ENCODE measurements around the gene IRF4.
"Not testable (repeated sequence)": the region's sequence is repeated elsewhere in the genome, so short reads cannot be mapped to it uniquely, and the experiment has no call there.

IRF4 gene

DNA sequence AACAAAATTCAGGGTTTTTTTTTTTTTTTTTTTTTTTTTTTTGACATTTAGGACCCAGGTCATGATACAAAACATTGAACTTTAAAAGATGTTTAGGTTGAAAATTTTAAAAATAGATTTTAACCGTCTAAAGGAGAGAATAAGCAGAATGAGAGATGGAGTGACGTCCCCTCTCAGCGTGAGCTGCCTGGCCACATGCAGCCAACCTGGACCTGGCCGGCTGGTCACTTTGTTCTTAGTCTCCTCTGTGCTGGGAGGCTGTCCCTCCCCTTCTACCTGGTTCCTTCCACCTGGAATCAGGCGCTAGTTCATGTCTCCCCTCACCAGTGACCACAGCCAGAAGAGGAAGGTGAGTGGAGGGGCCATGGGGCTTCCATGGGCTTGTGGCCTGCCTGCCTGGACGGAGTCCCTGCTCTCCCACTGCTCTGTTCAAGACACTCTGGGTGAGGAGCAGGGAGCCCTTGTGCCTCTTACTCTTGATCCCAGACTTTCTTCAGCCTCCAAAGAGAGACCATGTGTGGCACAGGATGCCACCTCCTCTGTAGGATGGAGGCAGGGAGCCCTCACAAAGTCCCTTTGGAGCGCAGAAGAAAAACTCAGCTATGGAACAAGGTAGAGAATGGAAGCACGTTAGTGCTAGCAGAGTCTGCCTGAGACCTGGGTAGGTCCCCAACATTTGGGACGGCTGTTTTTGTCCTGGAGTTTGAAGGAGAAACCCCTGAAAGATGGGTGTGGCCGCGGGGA is 31.7 kb downstream of the IRF4 start:
- DNase-seq, result no peak

DNA sequence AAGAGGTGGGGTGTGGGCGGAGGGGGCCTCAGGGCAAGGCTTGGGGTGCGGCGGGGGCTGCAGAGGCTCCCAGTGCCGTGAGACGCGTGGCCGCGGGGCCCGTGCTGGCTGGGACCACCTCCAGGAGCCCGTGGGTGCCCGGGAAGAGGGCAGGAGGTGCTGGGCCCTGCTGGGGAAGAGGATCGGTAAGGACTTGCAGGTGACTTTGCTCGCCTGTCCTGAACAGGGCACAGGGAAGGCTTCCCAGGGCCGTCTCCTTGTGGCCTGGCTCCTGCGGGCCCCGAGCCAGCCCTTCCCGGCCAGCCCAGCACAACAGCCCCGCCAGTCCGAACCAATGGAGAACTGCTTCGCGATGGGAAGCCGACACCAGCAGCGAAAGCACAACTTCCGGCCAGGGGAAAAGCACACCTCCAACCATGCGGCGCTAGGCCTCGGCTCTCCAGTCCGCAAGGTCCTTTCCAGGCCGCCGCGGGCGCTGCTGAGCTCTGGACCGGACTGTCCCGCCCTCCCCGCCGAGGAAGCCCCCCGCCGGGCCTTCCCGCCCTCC is 32.3 kb downstream of the IRF4 start:
- DNase-seq, result no peak

- DNase-seq, result no peak
These were observed 33.3 kb downstream of the IRF4 start for GRCh38 chr6:424741-425417.

- not testable (repeated sequence) for DNase-seq
These were observed 33.9 kb downstream of the IRF4 start for GRCh38 chr6:425418-425788.

DNA sequence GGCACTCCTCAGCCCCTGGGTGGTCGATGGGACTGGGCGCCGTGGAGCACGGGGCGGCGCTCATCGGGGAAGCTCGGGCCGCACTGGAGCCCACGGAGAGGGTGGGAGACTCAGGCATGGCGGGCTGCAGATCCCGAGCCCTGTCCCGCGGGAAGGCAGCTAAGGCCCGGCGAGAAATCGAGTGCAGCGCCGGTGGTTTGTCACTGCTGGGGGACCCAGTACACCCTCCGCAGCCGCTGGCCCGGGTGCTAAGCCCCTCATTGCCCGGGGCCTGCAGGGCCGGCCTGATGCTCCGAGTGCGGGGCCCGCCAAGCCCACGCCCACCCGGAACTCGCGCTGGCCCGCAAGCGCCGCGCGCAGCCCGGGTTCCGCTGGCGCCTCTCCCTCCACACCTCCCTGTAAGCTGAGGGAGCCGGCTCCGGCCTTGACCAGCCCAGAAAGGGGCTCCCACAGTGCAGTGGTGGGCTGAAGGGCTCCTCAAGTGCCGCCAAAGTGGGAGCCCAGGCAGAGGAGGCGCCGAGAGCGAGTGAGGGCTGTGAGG is 34.7 kb downstream of the IRF4 start:
- DNase-seq, result not testable (repeated sequence)

DNA sequence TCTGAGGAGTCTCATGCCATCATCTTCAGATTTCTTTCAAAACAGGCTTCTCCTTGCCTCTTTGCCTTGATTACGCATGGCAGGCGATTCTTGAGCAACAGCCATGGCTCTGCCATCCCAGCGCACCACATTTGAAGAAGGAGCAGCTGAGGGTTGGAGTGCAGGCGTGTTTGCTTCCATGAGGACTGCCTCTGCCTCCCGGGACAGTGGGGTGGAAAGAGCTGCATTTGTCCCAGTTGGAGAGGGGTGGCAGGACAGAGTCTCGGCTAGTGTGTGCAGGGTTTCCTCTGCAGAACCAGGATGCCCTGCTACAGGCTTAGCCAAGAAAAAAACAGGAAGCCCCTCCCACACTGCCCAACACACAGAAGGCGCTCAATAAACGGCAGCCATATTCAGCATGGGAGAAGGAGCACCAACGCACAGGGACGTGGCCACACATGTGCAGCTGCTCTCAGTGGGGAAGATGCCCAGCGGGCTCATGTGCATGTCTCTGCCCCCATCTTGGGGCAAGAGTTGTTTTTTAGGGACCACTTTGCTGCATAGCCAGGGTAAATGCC is 36.6 kb downstream of the IRF4 start:
- no peak for DNase-seq

DNA sequence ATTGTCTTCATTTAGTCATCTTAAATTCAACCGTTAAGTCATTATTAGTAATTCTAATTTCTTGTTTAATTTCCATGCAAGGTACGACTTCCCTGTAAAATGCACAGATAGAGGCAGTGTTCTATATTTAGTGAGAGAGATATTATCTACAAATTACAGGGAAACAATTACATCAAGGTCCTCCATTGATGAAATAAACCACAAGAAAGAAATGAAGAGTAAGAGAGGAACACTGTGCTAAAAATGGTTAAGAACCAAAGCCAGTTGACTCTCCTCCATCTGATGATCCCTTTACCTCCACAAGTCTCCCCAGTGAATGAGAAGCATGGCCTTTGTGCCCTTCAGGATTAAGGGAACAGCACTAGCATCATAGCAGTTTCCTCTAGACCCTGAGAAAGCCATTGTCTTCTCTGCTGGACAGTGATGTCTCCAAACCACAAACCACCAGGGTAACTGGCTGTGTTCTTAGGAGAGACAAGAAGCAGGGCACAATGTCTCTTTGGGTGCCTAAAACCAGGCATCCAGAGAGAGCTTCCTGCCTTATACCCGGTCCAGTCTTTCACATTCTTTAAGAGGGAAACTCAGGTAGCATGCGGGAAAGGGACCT is 38.1 kb downstream of the IRF4 start:
- no peak for DNase-seq

GRCh38 chr6:431504-431903 is 40.0 kb downstream of the IRF4 start:
- no peak for DNase-seq

GRCh38 chr6:431986-432385 is 40.4 kb downstream of the IRF4 start:
- peak; percentile 39 for DNase-seq

- DNase-seq, result no peak
These were observed 42.6 kb downstream of the IRF4 start for GRCh38 chr6:434051-434705.

DNA sequence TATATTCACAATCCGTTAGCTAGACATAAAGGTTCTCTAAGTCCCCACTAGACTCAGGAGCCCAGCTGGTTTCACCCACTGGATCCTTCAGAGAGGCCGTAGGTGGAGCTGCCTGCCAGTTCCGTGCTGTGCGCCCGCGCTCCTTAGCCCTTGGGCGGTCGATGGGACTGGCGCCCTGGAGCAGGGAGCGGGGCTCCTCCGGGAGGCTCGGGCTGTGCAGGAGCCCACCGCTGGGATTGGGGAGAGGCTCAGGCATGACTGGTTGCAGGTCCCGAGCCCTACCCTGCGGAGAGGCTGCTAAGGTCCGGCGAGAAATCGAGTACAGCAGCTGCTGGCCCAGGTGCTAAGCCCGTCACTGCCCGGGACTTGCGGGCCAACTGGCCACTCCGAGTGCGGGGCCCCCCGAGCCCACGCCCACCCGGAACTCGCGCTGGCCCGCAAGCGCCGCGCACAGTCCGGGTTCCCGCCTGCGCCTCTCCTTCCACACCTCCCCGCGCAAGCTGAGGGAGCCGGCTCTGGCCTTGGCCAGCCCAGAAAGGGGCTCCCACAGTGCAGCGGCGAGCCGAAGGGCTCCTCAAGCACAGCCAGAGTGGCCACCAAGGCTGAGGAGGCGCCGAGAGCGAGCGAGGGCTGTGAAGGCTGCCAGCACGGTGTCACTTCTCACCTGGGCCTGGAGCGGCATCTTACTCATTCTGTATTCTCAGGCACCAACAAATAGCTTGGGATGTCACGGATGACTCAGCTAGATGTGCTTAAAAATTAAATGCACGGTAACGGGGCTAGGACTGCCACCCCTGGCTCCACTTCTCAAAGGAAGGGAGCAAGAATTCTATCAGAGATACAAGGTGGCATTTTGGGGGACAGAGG is 44.1 kb downstream of the IRF4 start:
- DNase-seq, result no peak

DNA sequence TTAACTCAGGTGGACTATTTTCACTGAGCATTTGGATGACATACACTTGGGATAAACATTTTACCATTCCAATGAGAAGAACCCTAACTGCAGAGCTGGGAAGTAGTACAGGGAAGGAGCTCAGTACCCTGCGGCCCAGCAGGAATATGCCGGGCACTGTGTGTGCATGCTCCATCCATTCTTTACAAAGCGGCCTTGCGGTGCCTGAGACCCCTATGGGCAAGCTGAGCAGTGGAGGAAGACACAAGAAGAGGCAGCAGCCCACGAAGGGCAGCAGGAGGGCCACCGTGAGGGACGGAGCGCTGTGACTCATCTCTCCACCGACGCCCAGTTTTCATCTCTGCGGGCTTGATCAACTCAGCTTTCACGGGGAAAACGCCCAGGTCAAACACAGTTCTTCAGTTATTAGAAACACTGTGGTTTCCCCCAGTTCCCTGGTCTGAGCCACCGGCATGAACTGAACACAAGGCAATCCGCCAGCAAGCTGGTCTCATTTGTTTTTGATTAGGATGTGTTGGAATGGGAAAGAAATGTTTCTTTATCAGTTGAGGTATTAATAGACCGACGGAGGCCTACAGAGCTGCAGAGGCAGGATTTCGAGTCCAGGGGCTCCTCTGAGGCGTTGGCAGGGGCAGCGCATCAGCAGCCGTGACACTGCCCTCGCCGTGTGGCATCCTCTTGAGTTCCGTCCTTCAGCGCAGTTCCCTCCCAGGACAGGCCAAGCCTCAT is 44.9 kb downstream of the IRF4 start:
- DNase-seq, result no peak

DNA sequence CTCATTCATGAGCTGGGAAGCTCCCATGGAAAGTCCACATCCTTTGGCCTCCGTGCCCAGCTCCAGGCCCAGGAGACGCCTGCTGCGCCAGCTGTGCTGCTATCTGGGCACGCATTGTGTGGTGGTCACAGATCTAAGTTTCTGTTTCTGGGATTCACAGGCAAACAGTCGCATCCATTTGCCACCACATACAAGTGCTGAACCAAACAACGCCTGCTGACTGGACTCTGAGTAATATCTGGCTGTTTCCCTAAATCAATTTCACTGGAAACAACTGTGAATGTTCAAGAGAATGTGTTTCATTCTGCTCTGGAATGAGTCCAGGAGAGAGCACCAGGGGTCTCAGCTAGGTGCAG is 45.5 kb downstream of the IRF4 start:
- no peak for DNase-seq

- no peak for DNase-seq
These were observed 47.1 kb downstream of the IRF4 start for GRCh38 chr6:438634-439170.

- DNase-seq, result no peak
These were observed 48.2 kb downstream of the IRF4 start for GRCh38 chr6:439641-440167.

DNA sequence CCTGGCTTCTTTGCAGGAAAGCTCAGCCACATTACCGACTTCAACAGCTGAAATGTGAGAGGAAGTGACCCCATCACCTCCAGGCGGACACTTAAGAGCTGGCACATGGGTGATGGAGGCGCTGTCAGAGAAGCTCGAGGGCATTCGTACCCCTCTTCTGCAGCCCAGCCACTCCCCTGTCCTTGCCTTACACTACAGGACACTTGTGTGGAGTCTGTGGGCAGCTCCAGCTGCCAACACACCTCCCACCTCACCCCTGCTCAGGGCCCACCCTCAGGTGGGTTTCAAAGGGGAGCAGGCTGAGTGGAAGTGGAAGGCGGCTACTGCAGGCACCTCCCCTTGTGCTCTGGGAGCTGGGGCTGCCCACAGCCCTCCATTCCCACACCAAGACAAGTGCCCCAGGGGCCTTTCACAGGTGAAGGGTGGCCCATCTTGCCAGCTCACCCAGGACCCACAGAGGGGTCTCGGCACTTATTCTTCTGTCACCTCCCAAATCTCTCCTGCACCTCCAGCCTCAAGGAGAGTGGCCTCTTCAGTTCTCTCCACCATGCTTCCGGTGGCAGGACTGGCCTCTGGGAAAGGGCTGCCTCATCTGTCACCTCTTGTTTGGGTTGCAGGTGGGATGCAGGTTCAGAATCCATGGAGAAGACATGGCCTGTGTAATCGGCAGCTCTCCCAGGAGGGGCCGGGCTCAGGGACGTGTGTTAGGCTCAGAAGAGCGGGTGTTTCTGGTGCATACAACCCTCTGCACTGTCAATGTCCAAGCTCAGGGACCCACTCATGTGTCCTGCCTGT is 49.8 kb downstream of the IRF4 start:
- DNase-seq, result no peak

GRCh38 chr6:443621-444159 is 52.1 kb downstream of the IRF4 start:
- DNase-seq, result no peak

DNA sequence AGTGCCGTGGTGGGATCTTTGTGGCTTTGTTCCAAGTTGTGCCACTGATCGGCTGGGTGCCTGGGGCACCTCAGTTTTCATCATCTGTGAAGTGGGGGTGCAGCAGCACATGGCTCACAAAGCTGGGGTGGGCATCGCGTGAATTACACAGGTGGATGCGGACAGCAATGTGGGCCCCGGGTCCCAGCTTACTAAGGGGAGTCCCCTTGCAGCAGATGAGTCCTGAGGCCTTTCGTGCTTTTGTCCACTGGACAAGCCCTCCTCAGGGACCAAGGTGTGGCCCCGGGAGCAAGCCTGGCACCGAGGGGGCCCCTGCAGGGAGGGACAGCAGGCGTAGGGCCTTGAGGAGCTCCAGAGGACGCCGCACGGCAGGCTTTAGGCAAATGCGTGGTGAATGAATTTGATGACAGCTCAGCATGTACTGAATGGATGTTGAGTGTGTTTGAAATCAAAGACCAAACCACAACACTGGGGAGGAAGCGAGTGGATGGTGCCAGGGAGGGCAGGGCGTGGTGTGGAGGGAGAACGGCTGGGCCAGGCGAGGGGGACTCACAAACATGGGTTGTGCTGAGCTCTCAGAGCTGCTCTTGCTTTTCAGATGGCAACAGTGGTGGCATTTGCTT is 53.2 kb downstream of the IRF4 start:
- DNase-seq, result peak; percentile 75

Measured in CD4-positive, alpha-beta T cell treated with Interleukin-6 for 4 hours (primary cell).